Measurements from ENCODE around the gene FAM20A. TPM values are rescaled to one million over a fixed set of nuclear protein-coding genes. Genes with fewer than 3 reads are reported as not detected.

FAM20A gene
- total RNA-seq, 1 donor from 2014 or later = 2.9 TPM

GRCh38 chr17:68576811-68577496 is 24.2 kb downstream of the FAM20A start:
- Histone ChIP-seq H3K4me3 (no peak overlapping the region), H3K27ac (replicated peaks) (peak overlapping the region; percentile 65), H3K36me3 (no peaks in the 10 kb centered on the region), H3K9me3 (replicated peaks) (peaks cover 5% of the 10 kb centered on the region), H3K27me3 (ENCODE audit: low read depth) (no peaks in the 10 kb centered on the region), H3K4me1 (peaks cover 14% of the 10 kb centered on the region)
- TF ChIP-seq CTCF (IDR thresholded peaks at IDR 0.05; ENCODE audit: borderline replicate concordance) = no peak
- intact Hi-C loops (cut with micrococcal nuclease) = no loop called here
- peak; percentile 37 for DNase-seq

GRCh38 chr17:68576137-68576536 is 25.0 kb downstream of the FAM20A start:
- no peaks in the 10 kb centered on the region for H3K27me3 ChIP-seq (ENCODE audit: low read depth)
- TF ChIP-seq CTCF (IDR thresholded peaks at IDR 0.05; ENCODE audit: borderline replicate concordance) = no peak
- no peaks in the 10 kb centered on the region for H3K36me3 ChIP-seq
- DNase-seq = no peak
- peaks cover 5% of the 10 kb centered on the region for H3K9me3 ChIP-seq (replicated peaks)
- H3K4me3 ChIP-seq = no peak overlapping the region
- H3K4me1 ChIP-seq = peaks cover 14% of the 10 kb centered on the region
- intact Hi-C loops (cut with micrococcal nuclease) = no loop called here
- peak overlapping the region; percentile 65 for H3K27ac ChIP-seq (replicated peaks)

GRCh38 chr17:68573338-68573737 is 27.8 kb downstream of the FAM20A start:
- no peak for DNase-seq
- no peaks in the 10 kb centered on the region for H3K27me3 ChIP-seq (ENCODE audit: low read depth)
- H3K4me1 ChIP-seq = peaks cover 10% of the 10 kb centered on the region
- H3K27ac ChIP-seq (replicated peaks) = no peak overlapping the region
- no peak overlapping the region for H3K4me3 ChIP-seq
- no peaks in the 10 kb centered on the region for H3K9me3 ChIP-seq (replicated peaks)
- no peaks in the 10 kb centered on the region for H3K36me3 ChIP-seq
- TF ChIP-seq CTCF (IDR thresholded peaks at IDR 0.05; ENCODE audit: borderline replicate concordance) = no peak
- intact Hi-C loops (cut with micrococcal nuclease) = no loop called here

- H3K9me3 ChIP-seq (replicated peaks) = no peaks in the 10 kb centered on the region
- H3K4me1 ChIP-seq = peaks cover 7% of the 10 kb centered on the region
- intact Hi-C loops (cut with micrococcal nuclease) = no loop called here
- no peak for DNase-seq
- no peak overlapping the region for H3K4me3 ChIP-seq
- H3K36me3 ChIP-seq = no peaks in the 10 kb centered on the region
- H3K27me3 ChIP-seq (ENCODE audit: low read depth) = no peaks in the 10 kb centered on the region
- no peak for TF ChIP-seq CTCF (IDR thresholded peaks at IDR 0.05; ENCODE audit: borderline replicate concordance)
- H3K27ac ChIP-seq (replicated peaks) = no peak overlapping the region
These were observed 28.9 kb downstream of the FAM20A start for GRCh38 chr17:68572138-68572842.

- H3K36me3 ChIP-seq = no peaks in the 10 kb centered on the region
- no peak overlapping the region for H3K27ac ChIP-seq (replicated peaks)
- H3K27me3 ChIP-seq (ENCODE audit: low read depth) = no peaks in the 10 kb centered on the region
- intact Hi-C loops (cut with micrococcal nuclease) = no loop called here
- peaks cover 7% of the 10 kb centered on the region for H3K4me1 ChIP-seq
- DNase-seq = no peak
- no peaks in the 10 kb centered on the region for H3K9me3 ChIP-seq (replicated peaks)
- no peak overlapping the region for H3K4me3 ChIP-seq
- no peak for TF ChIP-seq CTCF (IDR thresholded peaks at IDR 0.05; ENCODE audit: borderline replicate concordance)
These were observed 30.6 kb downstream of the FAM20A start for GRCh38 chr17:68570526-68570925.
